Motor neuron (in vitro differentiated cells): ENCODE measurements around the gene CACNA2D1. TPM values are rescaled to one million over a fixed set of nuclear protein-coding genes. Genes with fewer than 3 reads are reported as not detected.

Experiments
- ATAC-seq, 8 experiments: fragments of 200-7000 bp; cut with Tn5 transposase; replicated peaks in 6 of 8; 2 replicates each; pipeline ENCODE4 v1.8.0; 2021; ENCODE audit warnings: mild to moderate bottlenecking in 8 of 8, moderate library complexity in 8 of 8
- H3K27ac ChIP-seq, 2 donors: fragments of 250-450 bp; sonication (Bioruptor Pico); 2 replicates each; pipeline ENCODE4 v1.9.0; 2021; ENCODE audit warnings: antibody characterized with exemption in 2 of 2, mild to moderate bottlenecking in 2 of 2, moderate library complexity in 1 of 2
- H3K4me1 ChIP-seq, 2 donors: fragments of 250-450 bp; sonication (Bioruptor Pico); replicated peaks in 1 of 2; 2 replicates each; pipeline ENCODE4 v1.6.1; 2021; ENCODE audit warnings: antibody characterized with exemption in 2 of 2, mild to moderate bottlenecking in 2 of 2, moderate library complexity in 1 of 2
- H3K4me3 ChIP-seq, 5 donors: fragments of 250-450 bp; sonication (Bioruptor Pico); 2 replicates each; pipeline ENCODE4 v1.9.0; 2021; ENCODE audit warnings: antibody characterized with exemption in 5 of 5, mild to moderate bottlenecking in 5 of 5, moderate library complexity in 4 of 5
- WGBS, 10 experiments: fragments of 450-650 bp; shearing (Covaris generic); methylation state at CpG; one replicate each; pipeline ENCODE4 v1.0.0; 2022; 5-methylcytosine and 5-hydroxymethylcytosine counted together
- in situ Hi-C, 9 experiments: fragments of 400-800 bp; cut with MboI; loops; one replicate each; pipeline ENCODE4 v1.15.0; 2021; ENCODE audit warnings: low sequenced_read_pairs in 9 of 9, low pct_unique_long_range_greater_than_20kb in 2 of 9; ENCODE audit not compliant: unreplicated experiment in 9 of 9
- total RNA-seq, 8 experiments: library from RNA; unstranded; fragments of 300-600 nt; gene quantifications; 2 replicates each; pipeline versions ENCODE4 v1.2.3 to v1.2.4, GENCODE V29; 2022

CACNA2D1 gene
- total RNA-seq, 8 experiments from 2014 or later: 9.7 to 72.9 (median 27.1) TPM

- Histone ChIP-seq H3K4me1 (peaks cover 0 to 15% of the 10 kb centered on the region in 2 donors), H3K27ac (no peak overlapping the region), H3K4me3 (no peak overlapping the region)
- ATAC-seq: no peak
- WGBS, 10 experiments: 60 to 100% (median 86%) methylated on average over 1 to 2 of the region's 2 CpGs
- in situ Hi-C loops: no loop called here
Observed at GRCh38 chr7:82124445-82124844, 319.1 kb downstream of the CACNA2D1 start.

DNA sequence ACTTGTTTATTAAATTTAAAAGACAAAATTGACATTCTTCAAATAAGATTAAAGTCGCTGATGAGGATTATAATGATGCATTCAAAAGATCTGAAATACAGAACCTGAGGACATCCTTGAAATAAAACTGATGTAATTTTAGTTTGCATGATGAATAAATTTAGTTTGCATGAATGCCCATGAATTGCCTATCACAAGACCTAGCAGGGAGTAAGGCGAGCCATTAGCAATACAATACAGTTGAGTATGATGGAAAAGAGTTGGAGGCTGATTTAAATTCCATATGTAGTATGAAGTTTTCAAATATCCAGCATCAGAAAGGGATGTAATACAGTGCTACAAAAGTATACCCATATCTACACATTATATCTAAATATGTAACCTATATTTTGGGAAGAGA, 321.3 kb downstream of the CACNA2D1 start:
- in situ Hi-C loops: no loop called here
- peak overlapping the region in 1 of 2 donors; percentile 66 for H3K27ac ChIP-seq
- peak in 6 of 8 experiments; percentile 19 to 72 (median 62) for ATAC-seq

DNA sequence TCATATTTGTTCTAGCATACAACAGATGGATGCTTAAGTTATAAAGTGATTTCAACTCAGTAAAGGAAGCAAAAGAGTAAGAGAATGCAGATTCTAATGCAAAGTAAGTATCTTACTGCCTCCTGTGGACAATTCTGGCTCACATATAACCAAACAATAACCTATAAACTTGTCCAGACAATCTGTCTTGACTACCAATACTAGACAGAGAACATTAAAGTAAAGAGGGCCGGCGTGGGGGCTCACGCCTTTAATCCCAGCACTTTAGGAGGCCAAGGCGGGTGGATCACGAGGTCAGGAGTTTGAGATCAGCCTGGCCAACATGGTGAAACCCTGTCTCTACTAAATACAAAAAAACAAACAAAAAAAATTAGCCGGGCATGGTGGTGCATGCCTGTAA, 329.3 kb downstream of the CACNA2D1 start:
- Histone ChIP-seq H3K4me1 (no peaks in the 10 kb centered on the region), H3K4me3 (no peak overlapping the region), H3K27ac (no peak overlapping the region)
- WGBS, 10 experiments: 74 to 98% (median 95%) methylated on average over 1 to 6 of the region's 6 CpGs; no CpG with 5 or more reads in 4 of the 10 experiments
- ATAC-seq: no peak
- in situ Hi-C loops: no loop called here

More for the DNA sequence above, 321.3 kb downstream of the CACNA2D1 start:
- 0 to 82% (median 56%) methylated on average over 1 to 2 of the region's 2 CpGs for WGBS, 10 experiments
- Histone ChIP-seq H3K4me3 (no peak overlapping the region), H3K4me1 (peaks cover 0 to 15% of the 10 kb centered on the region in 2 donors)

DNA sequence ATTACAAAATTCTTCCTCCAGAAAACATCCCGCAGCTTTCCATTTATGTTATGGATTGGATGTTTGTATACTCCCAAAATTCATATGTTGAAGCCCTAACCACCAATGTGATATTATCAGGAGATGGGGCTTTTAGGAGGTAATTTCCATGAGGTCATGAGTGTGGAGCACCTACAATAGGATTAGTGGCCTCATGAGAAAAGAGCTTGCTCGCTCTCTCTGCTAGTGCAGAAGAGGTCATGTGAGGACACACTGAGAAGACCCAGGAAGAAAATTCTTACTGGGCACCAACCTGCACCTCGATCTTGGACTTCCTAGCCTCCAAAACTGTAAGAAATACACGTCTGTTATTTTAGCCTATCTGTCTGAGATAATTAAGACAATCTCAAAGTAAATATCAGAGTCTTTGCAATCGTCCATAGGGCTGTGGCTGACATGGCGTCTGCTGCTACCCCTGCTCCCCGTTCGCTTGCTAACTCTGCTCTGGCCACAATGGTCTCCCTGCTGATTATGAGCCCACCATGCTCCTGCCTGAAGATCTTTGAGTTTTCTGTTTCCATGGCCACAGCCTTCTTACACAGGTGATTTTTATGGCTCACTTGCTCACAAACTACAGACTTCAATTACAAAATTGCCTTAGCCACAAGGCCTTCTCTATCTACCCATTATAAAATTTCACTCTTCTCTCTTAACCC, 333.3 kb downstream of the CACNA2D1 start:
- in situ Hi-C loops: no loop called here
- Histone ChIP-seq H3K27ac (no peak overlapping the region), H3K4me1 (peaks cover 0 to 13% of the 10 kb centered on the region in 2 donors), H3K4me3 (no peak overlapping the region)
- 87 to 100% (median 93%) methylated on average over 1 to 8 of the region's 8 CpGs; no CpG with 5 or more reads in 1 of the 10 experiments for WGBS, 10 experiments
- ATAC-seq: no peak

- WGBS, 10 experiments: 0 to 86% (median 37%) methylated on average over 1 of the region's 1 CpG; no CpG with 5 or more reads in 2 of the 10 experiments
- Histone ChIP-seq H3K27ac (no peak overlapping the region), H3K4me3 (no peak overlapping the region), H3K4me1 (peaks cover 0 to 13% of the 10 kb centered on the region in 2 donors)
- ATAC-seq: peak in 3 of 8 experiments; percentile 17 to 94 (median 88)
- in situ Hi-C loops: no loop called here
Observed at GRCh38 chr7:82109288-82109687, 334.3 kb downstream of the CACNA2D1 start.

DNA sequence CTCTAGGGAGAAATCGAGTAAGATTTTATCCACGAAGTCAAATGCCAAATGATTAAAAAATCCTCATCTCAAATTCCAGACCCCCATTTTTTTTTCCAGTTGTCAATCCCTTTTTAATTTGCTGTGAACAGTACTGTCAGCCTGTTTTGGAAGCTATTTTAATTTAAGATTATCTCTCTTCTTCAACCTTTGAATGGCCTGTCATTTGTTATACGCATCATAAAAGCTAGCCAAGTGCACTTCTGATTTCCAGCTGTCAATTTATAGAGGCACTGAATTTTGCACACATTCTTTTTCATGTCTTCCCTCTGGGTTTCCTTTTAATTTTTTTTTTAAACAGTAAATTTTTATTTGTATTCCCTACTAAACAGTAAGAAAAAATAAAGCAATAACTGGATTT, 337.4 kb downstream of the CACNA2D1 start:
- ATAC-seq: no peak
- no peak overlapping the region for H3K4me3 ChIP-seq
- peaks cover 0 to 17% of the 10 kb centered on the region in 2 donors for H3K4me1 ChIP-seq
- in situ Hi-C loops: no loop called here
- WGBS, 10 experiments: 0 to 100% (median 78%) methylated on average over 1 to 3 of the region's 3 CpGs
- H3K27ac ChIP-seq: no peak overlapping the region

DNA sequence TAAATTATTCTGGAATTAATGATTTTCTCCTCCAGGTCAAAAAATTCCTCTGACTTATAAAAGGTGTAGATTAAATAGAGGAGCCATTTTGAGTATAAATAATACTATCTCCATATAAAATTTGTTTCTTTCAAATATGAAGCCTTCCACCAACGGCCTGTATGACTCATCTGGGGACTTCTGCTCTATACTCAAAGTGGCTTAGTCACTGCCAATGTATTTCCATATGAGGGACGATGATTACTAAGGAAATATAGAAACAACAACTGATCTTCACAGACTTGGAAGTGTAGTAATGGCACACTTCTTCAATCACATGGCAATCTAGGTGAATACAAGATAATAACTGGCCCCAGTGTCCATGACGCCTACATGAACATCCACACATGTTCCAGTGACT, 338.1 kb downstream of the CACNA2D1 start:
- in situ Hi-C loops: no loop called here
- peak in 7 of 8 experiments; percentile 49 to 87 (median 71) for ATAC-seq
- 33 to 100% (median 86%) methylated on average over 1 to 3 of the region's 3 CpGs; no CpG with 5 or more reads in 1 of the 10 experiments for WGBS, 10 experiments
- peaks cover 0 to 17% of the 10 kb centered on the region in 2 donors for H3K4me1 ChIP-seq
- H3K4me3 ChIP-seq: no peak overlapping the region
- no peak overlapping the region for H3K27ac ChIP-seq

GRCh38 chr7:82098414-82098813, 345.2 kb downstream of the CACNA2D1 start:
- Histone ChIP-seq H3K4me3 (no peak overlapping the region), H3K4me1 (peaks cover 0 to 25% of the 10 kb centered on the region in 2 donors), H3K27ac (peak overlapping the region in 1 of 2 donors; percentile 2)
- in situ Hi-C loops: no loop called here
- 41 to 100% (median 63%) methylated on average over 1 to 2 of the region's 2 CpGs; no CpG with 5 or more reads in 1 of the 10 experiments for WGBS, 10 experiments
- ATAC-seq: peak in 5 of 8 experiments; percentile 96 to 99 (median 99)

DNA sequence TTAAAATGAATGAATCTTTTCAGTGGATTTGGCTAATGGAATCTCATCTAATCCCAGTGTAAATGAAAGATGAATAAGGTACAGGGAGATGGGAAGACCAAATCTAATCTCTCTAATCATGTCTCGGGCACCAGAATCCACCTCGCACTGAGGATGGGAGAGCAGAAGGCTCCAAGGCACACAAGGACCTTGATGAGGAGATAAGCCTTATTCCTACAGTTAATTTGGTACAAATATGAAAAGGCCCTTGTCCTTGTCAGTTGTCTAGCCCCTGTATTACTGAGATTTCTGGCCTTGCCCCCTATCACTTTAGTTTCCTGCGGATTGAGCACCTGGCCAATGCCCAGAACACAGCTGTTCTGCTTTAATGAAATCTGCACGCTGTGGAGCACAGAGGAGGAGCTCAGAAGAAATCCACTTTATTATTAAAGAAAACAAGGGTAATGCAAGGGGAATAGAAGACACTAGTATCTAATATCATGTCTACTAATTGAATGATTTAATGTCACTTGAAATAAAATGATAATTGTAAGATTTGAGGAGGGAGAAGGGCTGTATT, 352.4 kb downstream of the CACNA2D1 start:
- WGBS, 10 experiments: 61 to 93% (median 74%) methylated on average over 1 to 4 of the region's 4 CpGs; no CpG with 5 or more reads in 3 of the 10 experiments
- peak overlapping the region in 1 of 2 donors; percentile 19 for H3K27ac ChIP-seq
- H3K4me1 ChIP-seq: peaks cover 0 to 27% of the 10 kb centered on the region in 2 donors
- peak in 2 of 8 experiments; percentile 22 to 29 for ATAC-seq
- in situ Hi-C loops: no loop called here
- no peak overlapping the region for H3K4me3 ChIP-seq

- ATAC-seq: no peak
- in situ Hi-C loops: no loop called here
- H3K27ac ChIP-seq: no peak overlapping the region
- H3K4me3 ChIP-seq: no peak overlapping the region
- H3K4me1 ChIP-seq: peaks cover 0 to 24% of the 10 kb centered on the region in 2 donors
- 78 to 100% (median 88%) methylated on average over 2 to 4 of the region's 4 CpGs for WGBS, 10 experiments
Observed at GRCh38 chr7:82087099-82087498, 356.5 kb downstream of the CACNA2D1 start.

DNA sequence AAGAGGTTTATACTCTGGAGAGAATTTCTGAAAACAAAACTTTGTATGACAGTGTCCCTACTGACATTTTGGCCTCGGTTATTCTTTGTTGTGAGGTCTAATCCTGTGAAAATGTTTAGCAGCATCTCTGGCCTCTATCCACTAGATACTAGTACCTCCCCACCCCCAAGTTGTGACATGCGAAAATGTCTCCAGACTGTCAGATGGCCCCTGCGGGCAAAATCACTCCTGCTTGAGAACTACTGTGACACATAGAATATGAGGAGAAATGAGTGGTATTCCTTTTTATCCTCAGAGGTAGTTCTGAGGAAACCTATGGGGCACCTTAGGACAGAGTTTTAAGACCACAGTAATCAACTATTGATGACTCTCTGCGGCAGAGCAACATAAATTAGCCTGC, 358.5 kb downstream of the CACNA2D1 start:
- no peak for ATAC-seq
- in situ Hi-C loops: no loop called here
- Histone ChIP-seq H3K4me3 (no peak overlapping the region), H3K4me1 (peaks cover 0 to 18% of the 10 kb centered on the region in 2 donors), H3K27ac (no peak overlapping the region)
- 78 to 100% (median 95%) methylated on average over 1 to 4 of the region's 4 CpGs for WGBS, 10 experiments

DNA sequence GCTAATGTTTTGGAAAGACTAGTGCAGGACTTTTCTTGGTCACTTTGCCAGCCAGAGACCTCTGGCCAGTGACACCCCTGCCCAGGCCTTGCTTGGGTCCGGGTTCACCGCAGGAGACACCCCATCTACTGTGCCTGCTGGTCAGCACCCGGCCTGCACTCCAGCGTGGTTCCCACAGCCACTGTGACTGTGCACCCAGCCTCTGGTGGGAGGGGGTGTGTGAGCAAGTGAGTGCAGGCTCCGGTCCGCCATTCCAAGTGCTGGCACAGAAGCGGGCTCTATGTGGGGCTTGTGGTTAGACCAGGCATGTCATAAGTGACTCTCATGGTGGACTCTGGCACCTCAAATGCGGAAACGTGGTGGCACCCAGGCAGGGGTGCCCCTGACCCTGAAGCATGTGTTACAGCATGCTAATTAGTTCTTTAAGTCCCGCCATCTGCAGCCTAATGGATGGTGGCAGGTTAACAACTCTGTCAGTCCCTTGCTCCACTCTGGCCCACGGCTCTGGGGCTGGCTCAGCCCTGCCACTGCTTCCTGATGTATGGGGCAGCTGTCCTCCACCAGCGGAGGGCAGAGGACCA, 361.8 kb downstream of the CACNA2D1 start:
- Histone ChIP-seq H3K4me1 (peaks cover 0 to 14% of the 10 kb centered on the region in 2 donors), H3K4me3 (no peak overlapping the region), H3K27ac (no peak overlapping the region)
- WGBS, 10 experiments: 50 to 100% (median 90%) methylated on average over 1 to 4 of the region's 12 CpGs; no CpG with 5 or more reads in 1 of the 10 experiments
- in situ Hi-C loops: no loop called here
- ATAC-seq: no peak

GRCh38 chr7:82080254-82080927, 363.2 kb downstream of the CACNA2D1 start:
- 40 to 90% (median 76%) methylated on average over 1 to 4 of the region's 4 CpGs for WGBS, 10 experiments
- Histone ChIP-seq H3K27ac (no peak overlapping the region), H3K4me3 (no peak overlapping the region), H3K4me1 (peaks cover 0 to 9% of the 10 kb centered on the region in 2 donors)
- peak in 1 of 8 experiments; percentile 29 for ATAC-seq
- in situ Hi-C loops: no loop called here
